H9 (cell line): Measurements from ENCODE around the gene ZKSCAN3. TPM values are rescaled to one million over a fixed set of nuclear protein-coding genes. Genes with fewer than 3 reads are reported as not detected.
A peak's percentile ranks its signal among the peaks of the same experiment; 100 is the strongest.

Source experiments
- DNase-seq: peaks from one replicate; pipeline ENCODE4 v3.0.0-alpha.2; 2017
- H2AFZ ChIP-seq: one replicate; pipeline ENCODE4 v1.6.1; 2013; ENCODE audit warnings: mild to moderate bottlenecking, low read length, control low read depth, moderate library complexity
- H2AK5ac ChIP-seq: 2 replicates; pipeline ENCODE4 v1.6.1; 2013; ENCODE audit warnings: low read length, control low read depth, mixed read lengths; ENCODE audit not compliant: insufficient read length
- H2BK120ac ChIP-seq: one replicate; pipeline ENCODE4 v1.6.1; 2013; ENCODE audit warnings: low read depth, mild to moderate bottlenecking, low read length, control low read depth, inconsistent platforms; ENCODE audit not compliant: poor library complexity, severe bottlenecking
- H2BK12ac ChIP-seq: 2 replicates; pipeline ENCODE4 v1.6.1; 2013; ENCODE audit warnings: low read length, control low read depth, mixed read lengths, low read depth; ENCODE audit not compliant: insufficient read length
- H2BK15ac ChIP-seq: 2 replicates; pipeline ENCODE4 v1.6.1; 2013; ENCODE audit warnings: low read depth, low read length, control low read depth
- H2BK20ac ChIP-seq: one replicate; pipeline ENCODE4 v1.6.1; 2013; ENCODE audit warnings: low read depth, mild to moderate bottlenecking, low read length, control low read depth, inconsistent platforms; ENCODE audit not compliant: poor library complexity, severe bottlenecking
- H2BK5ac ChIP-seq: 2 replicates; pipeline ENCODE4 v1.6.1; 2013; ENCODE audit warnings: low read length, control low read depth, mixed read lengths; ENCODE audit not compliant: insufficient read length
- H3K14ac ChIP-seq: 2 replicates; pipeline ENCODE4 v1.6.1; 2013; ENCODE audit warnings: low read length, control low read depth; ENCODE audit not compliant: insufficient read depth
- H3K18ac ChIP-seq: 2 replicates; pipeline ENCODE4 v1.6.1; 2013; ENCODE audit warnings: low read depth, mild to moderate bottlenecking, mixed read lengths, low read length, control low read depth; ENCODE audit not compliant: insufficient read length
- H3K23ac ChIP-seq: 2 replicates; pipeline ENCODE4 v1.6.1; 2013; ENCODE audit warnings: low read length, control low read depth, mixed read lengths, low read depth; ENCODE audit not compliant: insufficient read length
- H3K23me2 ChIP-seq: 2 replicates; pipeline ENCODE4 v1.6.1; 2013; ENCODE audit warnings: low read depth, mild to moderate bottlenecking, mixed read lengths, low read length, control low read depth; ENCODE audit not compliant: insufficient read length, poor library complexity, severe bottlenecking
- H3K27ac ChIP-seq: 2 replicates; pipeline ENCODE4 v1.5.1; 2013; ENCODE audit warnings: low read length, control low read depth, mixed read lengths, low read depth; ENCODE audit not compliant: insufficient read length
- H3K27me3 ChIP-seq: 2 replicates; pipeline ENCODE4 v1.6.1; 2013; ENCODE audit warnings: low read length, control low read depth, inconsistent platforms; ENCODE audit not compliant: insufficient read depth
- H3K4ac ChIP-seq: 2 replicates; pipeline ENCODE4 v1.6.1; 2013; ENCODE audit warnings: low read depth, mild to moderate bottlenecking, control low read depth, inconsistent platforms, low read length, moderate library complexity
- H3K4me1 ChIP-seq: 2 replicates; pipeline ENCODE4 v1.6.1; 2013; ENCODE audit warnings: low read length, control low read depth, inconsistent platforms; ENCODE audit not compliant: insufficient read depth
- H3K4me2 ChIP-seq: 2 replicates; pipeline ENCODE4 v1.6.1; 2013; ENCODE audit warnings: low read length, control low read depth, mixed read lengths; ENCODE audit not compliant: insufficient read length, insufficient read depth
- H3K56ac ChIP-seq: 2 replicates; pipeline ENCODE4 v1.6.1; 2013; ENCODE audit warnings: low read depth, mild to moderate bottlenecking, mixed read lengths, low read length, control low read depth; ENCODE audit not compliant: insufficient read length
- H3K79me1 ChIP-seq: 2 replicates; pipeline ENCODE4 v1.6.1; 2013; ENCODE audit warnings: low read depth, mild to moderate bottlenecking, moderate library complexity, low read length, control low read depth, inconsistent platforms; ENCODE audit not compliant: insufficient read depth, poor library complexity, severe bottlenecking
- H3K79me2 ChIP-seq: 2 replicates; pipeline ENCODE4 v1.6.1; 2013; ENCODE audit warnings: low read length, control low read depth, inconsistent platforms; ENCODE audit not compliant: insufficient read depth
- H3K9ac ChIP-seq: 2 replicates; pipeline ENCODE4 v1.6.1; 2013; ENCODE audit warnings: low read length, control low read depth, mixed read lengths; ENCODE audit not compliant: insufficient read length; ENCODE audit errors: extremely low read depth
- H3K9me3 ChIP-seq: one replicate; pipeline ENCODE4 v1.6.1; 2013; ENCODE audit warnings: low read depth, low read length, inconsistent platforms; ENCODE audit not compliant: control insufficient read depth
- H3T11ph ChIP-seq: one replicate; pipeline ENCODE4 v1.6.1; 2013; ENCODE audit warnings: mild to moderate bottlenecking, low read length, control low read depth, inconsistent platforms
- H4K20me1 ChIP-seq: one replicate; pipeline ENCODE4 v1.6.1; 2013; ENCODE audit not compliant: control insufficient read depth, insufficient read length, insufficient read depth
- H4K5ac ChIP-seq: 2 replicates; pipeline ENCODE4 v1.6.1; 2013; ENCODE audit warnings: low read depth, mild to moderate bottlenecking, mixed read lengths, low read length, control low read depth; ENCODE audit not compliant: insufficient read length
- H4K8ac ChIP-seq: replicated peaks from 2 replicates; pipeline ENCODE4 v1.6.1; 2013; ENCODE audit warnings: low read length, control low read depth, mixed read lengths, low read depth; ENCODE audit not compliant: insufficient read length
- H4K91ac ChIP-seq: 2 replicates; pipeline ENCODE4 v1.6.1; 2013; ENCODE audit warnings: low read depth, mild to moderate bottlenecking, moderate library complexity, mixed read lengths, low read length, control low read depth; ENCODE audit not compliant: insufficient read length
- H3K27ac Mint-ChIP-seq, 3 experiments: 2 replicates in 2 of 3; 3 replicates in 1 of 3; pipeline ENCODE4 v1.8.0; 2020 to 2021; ENCODE audit warnings: mixed read lengths in 3 of 3, mild to moderate bottlenecking in 1 of 3, moderate library complexity in 1 of 3
- H3K27me3 Mint-ChIP-seq: 2 replicates; pipeline ENCODE4 v1.8.0; 2021; ENCODE audit warnings: low read depth, mild to moderate bottlenecking, moderate library complexity, mixed read lengths
- H3K36me3 Mint-ChIP-seq, 3 experiments: 2 replicates in 2 of 3; 3 replicates in 1 of 3; pipeline ENCODE4 v1.8.0; 2020 to 2021; ENCODE audit warnings: low read depth in 3 of 3, mixed read lengths in 3 of 3; ENCODE audit not compliant: insufficient read depth in 1 of 3
- H3K4me1 Mint-ChIP-seq, 2 experiments: 2 replicates each; pipeline ENCODE4 v1.8.0; 2020; ENCODE audit warnings: mixed read lengths in 2 of 2
- H3K4me3 Mint-ChIP-seq, 2 experiments: 2 replicates in 1 of 2; 3 replicates in 1 of 2; pipeline ENCODE4 v1.8.0; 2020 to 2021; ENCODE audit warnings: mild to moderate bottlenecking in 2 of 2, mixed read lengths in 2 of 2, moderate library complexity in 1 of 2
- H3K9me3 Mint-ChIP-seq, 2 experiments: 2 replicates in 1 of 2; 3 replicates in 1 of 2; pipeline ENCODE4 v1.8.0; 2020; ENCODE audit warnings: mild to moderate bottlenecking in 2 of 2, mixed read lengths in 2 of 2, moderate library complexity in 1 of 2
- WGBS: extraction: QIAGEN DNeasy Blood & Tissue Kit; methylation state at CpG from one replicate; pipeline ENCODE4 v1.1.7; 2013; ENCODE audit warnings: missing lambda C conversion rate, low lambda C conversion rate, mixed read lengths; ENCODE audit not compliant: insufficient read length; ENCODE audit errors: extremely low coverage; 5-methylcytosine and 5-hydroxymethylcytosine counted together
- total RNA-seq: library from RNA; stranded (reverse); gene quantifications from 2 replicates; pipeline ENCODE4 v1.2.1, GENCODE V29; 2021
- TF ChIP-seq, protein P1 (sequence below): fragments of 200-600 bp; sonication (generic); conservative IDR thresholded peaks from 3 replicates; pipeline ENCODE4 v1.8.0; 2021; ENCODE audit warnings: antibody characterized with exemption, mild to moderate bottlenecking

ZKSCAN3 gene
- total RNA-seq, 1 experiment from 2014 or later, result 8.7 TPM

GRCh38 chr6:28334286-28335039 is 15.3 kb upstream of the ZKSCAN3 start:
- H2AFZ ChIP-seq, result no peak overlapping the region
- Mint-ChIP-seq H3K4me3 (no peak overlapping the region; a peak in 1 of 5 replicates), H3K4me1 (peaks cover 9 to 11% of the 10 kb centered on the region in 2 experiments; a peak in 3 of 4 replicates), H3K27ac (no peak overlapping the region; a peak in 1 of 7 replicates), H3K36me3 (peaks cover under 1 to 1% (median 1%) of the 10 kb centered on the region in 3 experiments; a peak in 4 of 7 replicates), H3K27me3 (no peaks in the 10 kb centered on the region), H3K9me3 (peaks cover 0 to 5% of the 10 kb centered on the region in 2 experiments; a peak in 2 of 5 replicates)
- no peaks in the 10 kb centered on the region for H3K9me3 ChIP-seq
- WGBS, result no CpG with 5 or more reads among the region's 7 CpGs
- TF ChIP-seq, protein P1, sequence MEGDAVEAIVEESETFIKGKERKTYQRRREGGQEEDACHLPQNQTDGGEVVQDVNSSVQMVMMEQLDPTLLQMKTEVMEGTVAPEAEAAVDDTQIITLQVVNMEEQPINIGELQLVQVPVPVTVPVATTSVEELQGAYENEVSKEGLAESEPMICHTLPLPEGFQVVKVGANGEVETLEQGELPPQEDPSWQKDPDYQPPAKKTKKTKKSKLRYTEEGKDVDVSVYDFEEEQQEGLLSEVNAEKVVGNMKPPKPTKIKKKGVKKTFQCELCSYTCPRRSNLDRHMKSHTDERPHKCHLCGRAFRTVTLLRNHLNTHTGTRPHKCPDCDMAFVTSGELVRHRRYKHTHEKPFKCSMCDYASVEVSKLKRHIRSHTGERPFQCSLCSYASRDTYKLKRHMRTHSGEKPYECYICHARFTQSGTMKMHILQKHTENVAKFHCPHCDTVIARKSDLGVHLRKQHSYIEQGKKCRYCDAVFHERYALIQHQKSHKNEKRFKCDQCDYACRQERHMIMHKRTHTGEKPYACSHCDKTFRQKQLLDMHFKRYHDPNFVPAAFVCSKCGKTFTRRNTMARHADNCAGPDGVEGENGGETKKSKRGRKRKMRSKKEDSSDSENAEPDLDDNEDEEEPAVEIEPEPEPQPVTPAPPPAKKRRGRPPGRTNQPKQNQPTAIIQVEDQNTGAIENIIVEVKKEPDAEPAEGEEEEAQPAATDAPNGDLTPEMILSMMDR, result no peak
- H3K27ac ChIP-seq, result no peak overlapping the region
- H2BK20ac ChIP-seq, result no peak overlapping the region
- H2BK15ac ChIP-seq, result no peak overlapping the region
- DNase-seq, result no peak
- H3K79me2 ChIP-seq, result no peaks in the 10 kb centered on the region
- peak overlapping the region; percentile 79 for H3K9ac ChIP-seq
- H2BK12ac ChIP-seq, result peak overlapping the region; percentile 58
- H3K23ac ChIP-seq, result no peak overlapping the region
- H3K27me3 ChIP-seq, result no peaks in the 10 kb centered on the region
- no peak overlapping the region for H3T11ph ChIP-seq
- H4K20me1 ChIP-seq, result no peaks in the 10 kb centered on the region
- H4K5ac ChIP-seq, result no peak overlapping the region
- no peak overlapping the region for H4K91ac ChIP-seq
- no peaks in the 10 kb centered on the region for H3K4me1 ChIP-seq
- peak overlapping the region; percentile 92 for H3K18ac ChIP-seq
- no peaks in the 10 kb centered on the region for H3K79me1 ChIP-seq
- peaks cover 14% of the 10 kb centered on the region for H3K23me2 ChIP-seq
- peak overlapping the region; percentile 97; the same call in 1 of the 2 replicates for H3K4ac ChIP-seq
- H2AK5ac ChIP-seq, result no peak overlapping the region
- no peak overlapping the region for H2BK5ac ChIP-seq
- peak overlapping the region; percentile 87 for H3K4me2 ChIP-seq
- H3K14ac ChIP-seq, result peak overlapping the region; percentile 96; the same call in 1 of the 2 replicates
- peak overlapping the region; percentile 87 for H2BK120ac ChIP-seq
- H4K8ac ChIP-seq, result no peak overlapping the region
- H3K56ac ChIP-seq, result no peak overlapping the region
